ENCODE measurements around the gene LY6G6F. TPM values are rescaled to one million over a fixed set of nuclear protein-coding genes. Genes with fewer than 3 reads are reported as not detected.

The LY6G6F gene
- total and polyA plus RNA-seq, 2 of the 13 experiments (the other 11 are each of a cell fraction or from before 2014, with no cell fraction given) = not detected

DNA sequence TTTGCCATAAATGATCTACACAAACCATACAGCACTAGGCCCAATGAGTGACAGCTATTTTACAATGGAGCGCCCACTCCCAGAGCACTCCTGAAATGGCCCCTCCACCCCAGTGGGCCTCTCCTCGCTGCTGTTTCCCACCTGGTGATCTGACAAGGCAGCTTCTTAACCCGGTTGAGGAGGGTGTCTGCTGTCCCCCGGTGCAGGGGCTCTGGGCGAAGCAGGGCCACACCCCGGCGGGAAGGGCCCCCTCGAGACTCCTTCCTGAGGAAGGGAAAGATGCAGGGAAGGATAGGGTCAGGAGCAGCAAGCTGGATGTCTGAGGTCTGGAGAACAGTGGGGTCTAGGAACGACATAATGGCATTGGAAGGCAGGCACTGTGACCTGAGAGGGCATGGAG is 13.8 kb upstream of the LY6G6F start:
- Histone ChIP-seq H3K36me3 (replicated peaks in 1 of 2; ENCODE audit: control insufficient read depth in 1 of 2, insufficient read depth in 2 of 2, low read length in 2 of 2) (peaks cover 54 to 84% of the 10 kb centered on the region in 2 experiments), H3K9ac (ENCODE audit: insufficient read depth, low read depth, low read length) (no peak overlapping the region), H3K4me2 (ENCODE audit: low read depth, low read length) (no peak overlapping the region), H3K4me1 (ENCODE audit: insufficient read depth, low read length) (peaks cover 12% of the 10 kb centered on the region; the same call in 1 of the 2 replicates), H3K9me3 (ENCODE audit: low read length) (no peaks in the 10 kb centered on the region), H2AFZ (ENCODE audit: low read length) (no peak overlapping the region), H3K79me2 (ENCODE audit: insufficient read depth, low read length) (no peaks in the 10 kb centered on the region), H3K27me3 (ENCODE audit: control insufficient read depth in 1 of 2, insufficient read depth in 2 of 2, low read length in 2 of 2) (no peaks in the 10 kb centered on the region), H4K20me1 (ENCODE audit: insufficient read depth, low read length) (no peaks in the 10 kb centered on the region), H3K27ac (ENCODE audit: extremely low read length, insufficient read depth, low read length) (no peak overlapping the region), H3K4me3 (replicated peaks in 1 of 3; ENCODE audit: insufficient read depth in 1 of 3, low read depth in 2 of 3, low read length in 3 of 3) (no peak overlapping the region)
- FAIRE-seq (no peak), DNase-seq (ENCODE audit: low spot score) (no peak), ATAC-seq (no peak)
- ChIA-PET CTCF (ENCODE audit: low intra/inter-chr PET ratio, low total read pairs) (no interaction called here), POLR2A (interaction anchor here (0.6 to 4.9 kb wide), 3 partner anchors 10 to 135 kb away, joined by 3 to 22 read pairs (median 4); partner anchors contain the start of genes ABHD16A, HSPA1B and MSH5)
- 97% methylated on average over 9 of the region's 9 CpGs for WGBS (ENCODE audit: low lambda C conversion rate)
- in situ Hi-C loops (cut with HindIII; ENCODE audit: extremely low pct_ligation_motif_present, low pct_unique_long_range_greater_than_20kb) = no loop called here
- no TSS peak for BruUV-seq (replicated peaks)
- no peak for TF ChIP-seq NR2F2 (IDR thresholded peaks at IDR 0.05; ENCODE audit: borderline replicate concordance, low read depth)
- TF ChIP-seq MXD4 (CRISPR knock-in tag; IDR thresholded peaks at IDR 0.05) = no peak
- intact Hi-C loops (cut with micrococcal nuclease; ENCODE audit: unreplicated experiment) = no loop called here

DNA sequence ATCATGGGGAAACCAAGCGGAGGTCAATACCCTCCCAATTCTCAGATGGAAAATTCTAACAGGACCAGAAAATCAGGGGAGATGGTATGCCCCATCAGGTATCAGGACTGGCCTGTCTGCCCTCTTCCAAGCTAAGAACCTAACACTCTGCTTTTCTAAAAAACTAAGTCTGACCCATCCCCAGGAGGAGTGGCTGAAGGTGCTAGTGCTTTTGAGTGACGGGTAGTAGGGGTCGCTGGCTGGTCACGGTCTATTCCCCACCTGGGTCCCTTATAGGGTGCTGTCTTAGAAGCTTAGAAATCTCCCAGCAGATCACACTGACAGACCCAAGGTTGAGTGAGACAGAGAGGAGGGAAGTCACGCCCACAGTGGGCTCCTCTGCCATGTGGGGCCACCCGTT is 13.1 kb upstream of the LY6G6F start:
- in situ Hi-C loops (cut with HindIII; ENCODE audit: extremely low pct_ligation_motif_present, low pct_unique_long_range_greater_than_20kb) = no loop called here
- TF ChIP-seq AGO2 (optimal IDR thresholded peaks at IDR 0.05; ENCODE audit: low read depth, low read length) (no peak), RAD21 (CRISPR knock-in tag; IDR thresholded peaks at IDR 0.05) (no peak), NFE2L1 (CRISPR knock-in tag; IDR thresholded peaks at IDR 0.05; ENCODE audit: borderline replicate concordance) (no peak), XBP1 (CRISPR knock-in tag; IDR thresholded peaks at IDR 0.05) (no peak), CBX2 (IDR thresholded peaks at IDR 0.05; ENCODE audit: low read depth, low read length) (no peak), CBX2 (CRISPR knock-in tag; IDR thresholded peaks at IDR 0.05; ENCODE audit: low read depth) (no peak), ZNF343 (CRISPR knock-in tag; IDR thresholded peaks at IDR 0.05) (no peak), KDM2A (CRISPR knock-in tag; IDR thresholded peaks at IDR 0.05; ENCODE audit: borderline replicate concordance, low read depth) (no peak), PAF1 (CRISPR knock-in tag; IDR thresholded peaks at IDR 0.05) (no peak), SRSF1 (optimal IDR thresholded peaks at IDR 0.05; ENCODE audit: low read depth, low read length) (no peak)
- TF ChIP-seq, protein P1, sequence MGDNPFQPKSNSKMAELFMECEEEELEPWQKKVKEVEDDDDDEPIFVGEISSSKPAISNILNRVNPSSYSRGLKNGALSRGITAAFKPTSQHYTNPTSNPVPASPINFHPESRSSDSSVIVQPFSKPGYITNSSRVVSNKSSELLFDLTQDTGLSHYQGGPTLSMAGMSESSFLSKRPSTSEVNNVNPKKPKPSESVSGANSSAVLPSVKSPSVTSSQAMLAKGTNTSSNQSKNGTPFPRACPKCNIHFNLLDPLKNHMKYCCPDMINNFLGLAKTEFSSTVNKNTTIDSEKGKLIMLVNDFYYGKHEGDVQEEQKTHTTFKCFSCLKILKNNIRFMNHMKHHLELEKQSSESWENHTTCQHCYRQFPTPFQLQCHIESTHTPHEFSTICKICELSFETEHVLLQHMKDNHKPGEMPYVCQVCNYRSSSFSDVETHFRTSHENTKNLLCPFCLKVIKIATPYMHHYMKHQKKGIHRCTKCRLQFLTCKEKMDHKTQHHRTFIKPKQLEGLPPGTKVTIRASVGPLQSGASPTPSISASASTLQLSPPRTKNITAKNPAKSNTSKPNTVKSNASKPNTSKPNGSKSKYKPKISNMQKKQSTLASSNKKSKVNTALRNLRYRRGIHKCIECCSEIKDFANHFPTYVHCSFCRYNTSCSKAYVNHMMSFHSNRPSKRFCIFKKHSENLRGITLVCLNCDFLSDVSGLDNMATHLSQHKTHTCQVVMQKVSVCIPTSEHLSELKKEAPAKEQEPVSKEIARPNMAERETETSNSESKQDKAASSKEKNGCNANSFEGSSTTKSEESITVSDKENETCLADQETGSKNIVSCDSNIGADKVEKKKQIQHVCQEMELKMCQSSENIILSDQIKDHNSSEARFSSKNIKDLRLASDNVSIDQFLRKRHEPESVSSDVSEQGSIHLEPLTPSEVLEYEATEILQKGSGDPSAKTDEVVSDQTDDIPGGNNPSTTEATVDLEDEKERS (CRISPR knock-in tag; IDR thresholded peaks at IDR 0.05) = no peak
- TF ChIP-seq, protein P2, sequence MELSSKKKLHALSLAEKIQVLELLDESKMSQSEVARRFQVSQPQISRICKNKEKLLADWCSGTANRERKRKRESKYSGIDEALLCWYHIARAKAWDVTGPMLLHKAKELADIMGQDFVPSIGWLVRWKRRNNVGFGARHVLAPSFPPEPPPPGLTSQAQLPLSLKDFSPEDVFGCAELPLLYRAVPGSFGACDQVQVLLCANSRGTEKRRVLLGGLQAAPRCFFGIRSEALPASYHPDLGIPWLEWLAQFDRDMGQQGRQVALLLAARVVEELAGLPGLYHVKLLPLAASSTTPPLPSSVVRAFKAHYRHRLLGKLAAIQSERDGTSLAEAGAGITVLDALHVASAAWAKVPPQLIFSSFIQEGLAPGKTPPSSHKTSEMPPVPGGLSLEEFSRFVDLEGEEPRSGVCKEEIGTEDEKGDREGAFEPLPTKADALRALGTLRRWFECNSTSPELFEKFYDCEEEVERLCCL (CRISPR knock-in tag; IDR thresholded peaks at IDR 0.05; ENCODE audit: borderline replicate concordance) = no peak

More for the DNA sequence above, 13.1 kb upstream of the LY6G6F start:
- H3K4me3 ChIP-seq (replicated peaks in 1 of 3; ENCODE audit: insufficient read depth in 1 of 3, low read depth in 2 of 3, low read length in 3 of 3) = no peak overlapping the region
- CTCF ChIA-PET (ENCODE audit: low intra/inter-chr PET ratio, low total read pairs) = no interaction called here
- WGBS (ENCODE audit: low lambda C conversion rate) = 95% methylated on average over 6 of the region's 6 CpGs
- no peak overlapping the region for H3K27ac ChIP-seq (ENCODE audit: extremely low read length, insufficient read depth, low read length)
- FAIRE-seq (no peak), DNase-seq (ENCODE audit: low spot score) (no peak), ATAC-seq (no peak)
- no peaks in the 10 kb centered on the region for H3K9me3 ChIP-seq (ENCODE audit: low read length)
- no TSS peak for BruUV-seq (replicated peaks)
- H3K4me1 ChIP-seq (ENCODE audit: insufficient read depth, low read length) = peaks cover 12% of the 10 kb centered on the region; the same call in 1 of the 2 replicates
- POLR2A ChIA-PET = interaction anchor here (4.9 kb wide), 1 partner anchor 9 kb away, joined by 22 read pairs; the partner anchor contains the start of gene ABHD16A
- peaks cover 48 to 80% of the 10 kb centered on the region in 2 experiments for H3K36me3 ChIP-seq (replicated peaks in 1 of 2; ENCODE audit: control insufficient read depth in 1 of 2, insufficient read depth in 2 of 2, low read length in 2 of 2)
- no peak overlapping the region for H3K4me2 ChIP-seq (ENCODE audit: low read depth, low read length)
- intact Hi-C loops (cut with micrococcal nuclease; ENCODE audit: unreplicated experiment) = no loop called here
- no peaks in the 10 kb centered on the region for H3K27me3 ChIP-seq (ENCODE audit: control insufficient read depth in 1 of 2, insufficient read depth in 2 of 2, low read length in 2 of 2)
- H4K20me1 ChIP-seq (ENCODE audit: insufficient read depth, low read length) = no peaks in the 10 kb centered on the region
- no peaks in the 10 kb centered on the region for H3K79me2 ChIP-seq (ENCODE audit: insufficient read depth, low read length)
- H3K9ac ChIP-seq (ENCODE audit: insufficient read depth, low read depth, low read length) = no peak overlapping the region
- no peak overlapping the region for H2AFZ ChIP-seq (ENCODE audit: low read length)
